Upper lobe of right lung (tissue), 1 donor: ENCODE results near the gene FMNL2. TPM values are rescaled to one million over a fixed set of nuclear protein-coding genes. Genes with fewer than 3 reads are reported as not detected.
A peak's percentile ranks its signal among the peaks of the same experiment; 100 is the strongest.

Experiments used
- ATAC-seq: fragments of 200-7000 bp; cut with Tn5 transposase; one replicate; pipeline ENCODE4 v1.9.1; 2020; ENCODE audit warnings: mild to moderate bottlenecking, moderate library complexity
- DNase-seq: peaks from one replicate; pipeline ENCODE4 v3.0.0-alpha.2; 2020
- H3K27ac ChIP-seq: fragments of 200-600 bp; one replicate; pipeline ENCODE4 v1.8.0; 2022
- H3K27me3 ChIP-seq: fragments of 200-600 bp; one replicate; pipeline ENCODE4 v1.8.0; 2022; ENCODE audit warnings: mild to moderate bottlenecking
- H3K36me3 ChIP-seq: fragments of 200-600 bp; one replicate; pipeline ENCODE4 v1.8.0; 2022
- H3K4me1 ChIP-seq: fragments of 200-600 bp; one replicate; pipeline ENCODE4 v1.8.0; 2022
- H3K4me3 ChIP-seq: fragments of 200-600 bp; one replicate; pipeline ENCODE4 v1.8.0; 2022; ENCODE audit warnings: mild to moderate bottlenecking
- H3K9me3 ChIP-seq: fragments of 200-600 bp; one replicate; pipeline ENCODE4 v1.8.0; 2022
- intact Hi-C: fragments of 100-400 bp; cut with DNase I; formaldehyde crosslinking; loops from one replicate; pipeline ENCODE4 v1.11.0; 2022
- long read RNA-seq: library from polyadenylated mRNA; unstranded; transcript quantifications from one replicate; pipeline ENCODE4 v2.0.0, GENCODE V29; 2021
- total RNA-seq: library from RNA; stranded (reverse); fragmentation: NEBNext Ultra II Directional; extraction: Animal tissue kit (Norgen Biotek cat#: 25700); gene quantifications from one replicate; pipeline ENCODE4 v1.2.1, GENCODE V29; 2021
- TF ChIP-seq, protein P1 (sequence below): fragments of 200-600 bp; IDR thresholded peaks from one replicate; pipeline ENCODE4 v1.8.0; 2022; ENCODE audit warnings: antibody characterized with exemption
- donor health status: DM: no; HTN: yes; CAD: no; lungs with severe emphysema.

Gene FMNL2
- total RNA-seq: 69.5 TPM
- long read RNA-seq, partial matches to known transcripts: 17 of 45 reads
- long read RNA-seq, other reads (novel, unspliced or antisense): 28 of 45 reads

GRCh38 chr2:152335016-152335725, at the start of gene FMNL2:
Gene FMNL2 (plus strand): TSS chr2:152335174.
- Histone ChIP-seq H3K27ac (peak within 1 kb of the TSS; percentile 72), H3K36me3 (no peaks in the 10 kb centered on the region), H3K9me3 (no peaks in the 10 kb centered on the region), H3K27me3 (no peaks in the 10 kb centered on the region), H3K4me1 (peaks cover 17% of the 10 kb centered on the region), H3K4me3 (peak within 1 kb of the TSS; percentile 90)
- TF ChIP-seq, protein P1, sequence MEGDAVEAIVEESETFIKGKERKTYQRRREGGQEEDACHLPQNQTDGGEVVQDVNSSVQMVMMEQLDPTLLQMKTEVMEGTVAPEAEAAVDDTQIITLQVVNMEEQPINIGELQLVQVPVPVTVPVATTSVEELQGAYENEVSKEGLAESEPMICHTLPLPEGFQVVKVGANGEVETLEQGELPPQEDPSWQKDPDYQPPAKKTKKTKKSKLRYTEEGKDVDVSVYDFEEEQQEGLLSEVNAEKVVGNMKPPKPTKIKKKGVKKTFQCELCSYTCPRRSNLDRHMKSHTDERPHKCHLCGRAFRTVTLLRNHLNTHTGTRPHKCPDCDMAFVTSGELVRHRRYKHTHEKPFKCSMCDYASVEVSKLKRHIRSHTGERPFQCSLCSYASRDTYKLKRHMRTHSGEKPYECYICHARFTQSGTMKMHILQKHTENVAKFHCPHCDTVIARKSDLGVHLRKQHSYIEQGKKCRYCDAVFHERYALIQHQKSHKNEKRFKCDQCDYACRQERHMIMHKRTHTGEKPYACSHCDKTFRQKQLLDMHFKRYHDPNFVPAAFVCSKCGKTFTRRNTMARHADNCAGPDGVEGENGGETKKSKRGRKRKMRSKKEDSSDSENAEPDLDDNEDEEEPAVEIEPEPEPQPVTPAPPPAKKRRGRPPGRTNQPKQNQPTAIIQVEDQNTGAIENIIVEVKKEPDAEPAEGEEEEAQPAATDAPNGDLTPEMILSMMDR: peak; percentile 15
- DNase-seq (peak; percentile 92), ATAC-seq (peak; percentile 93)
- intact Hi-C loops: no loop called here

DNA sequence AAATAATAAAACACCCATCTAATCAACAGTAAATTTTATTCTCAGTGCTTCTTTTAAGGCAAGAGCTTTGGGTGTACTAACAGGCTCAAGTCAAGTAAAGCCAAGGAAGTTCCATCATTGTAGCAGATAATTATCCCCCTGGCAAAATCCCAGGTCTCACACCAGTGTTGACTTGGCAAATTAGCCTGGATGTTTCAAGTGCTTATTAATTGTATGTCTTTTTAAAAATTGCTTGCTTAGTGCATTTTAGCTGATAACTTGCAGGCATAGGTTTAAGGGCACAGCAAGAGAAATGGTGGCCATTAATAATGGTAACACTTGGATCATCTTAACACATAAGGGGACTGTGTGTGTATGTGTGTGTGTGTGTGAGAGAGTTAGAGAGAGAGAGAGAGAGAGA, 42.0 kb upstream of the FMNL2 start:
- ATAC-seq (no peak), DNase-seq (no peak)
- Histone ChIP-seq H3K4me1 (no peaks in the 10 kb centered on the region), H3K9me3 (no peaks in the 10 kb centered on the region), H3K27me3 (no peaks in the 10 kb centered on the region), H3K4me3 (no peak overlapping the region), H3K27ac (no peak overlapping the region), H3K36me3 (no peaks in the 10 kb centered on the region)
- intact Hi-C loops: no loop called here
- TF ChIP-seq, protein P1: no peak

- ATAC-seq (no peak), DNase-seq (no peak)
- Histone ChIP-seq H3K27me3 (no peaks in the 10 kb centered on the region), H3K4me1 (no peaks in the 10 kb centered on the region), H3K27ac (no peak overlapping the region), H3K9me3 (no peaks in the 10 kb centered on the region), H3K4me3 (no peak overlapping the region), H3K36me3 (no peaks in the 10 kb centered on the region)
- TF ChIP-seq, protein P1: no peak
- intact Hi-C loops: no loop called here
These were observed 37.3 kb upstream of the FMNL2 start for GRCh38 chr2:152297715-152298114.

DNA sequence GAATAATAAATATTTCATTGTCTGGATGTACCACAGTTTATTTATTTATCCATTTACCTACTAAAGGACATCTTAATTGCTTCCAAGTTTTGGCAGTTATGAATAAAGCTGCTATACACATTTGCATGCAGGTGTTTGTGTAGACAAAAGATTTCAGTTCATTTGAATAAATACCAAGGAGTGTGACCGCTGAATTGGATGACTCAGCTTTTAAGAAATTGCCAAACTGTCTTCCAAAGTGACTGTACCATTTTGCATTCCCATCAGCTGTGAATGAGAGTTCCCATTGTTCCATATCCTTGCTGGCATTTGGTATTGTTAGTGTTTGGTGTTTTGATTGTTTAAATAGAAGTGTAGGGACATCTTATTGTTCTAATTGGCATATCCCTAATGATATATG, 36.2 kb upstream of the FMNL2 start:
- Histone ChIP-seq H3K27me3 (no peaks in the 10 kb centered on the region), H3K27ac (no peak overlapping the region), H3K36me3 (no peaks in the 10 kb centered on the region), H3K9me3 (no peaks in the 10 kb centered on the region), H3K4me1 (no peaks in the 10 kb centered on the region), H3K4me3 (no peak overlapping the region)
- intact Hi-C loops: no loop called here
- TF ChIP-seq, protein P1: no peak
- ATAC-seq (no peak), DNase-seq (no peak)

DNA sequence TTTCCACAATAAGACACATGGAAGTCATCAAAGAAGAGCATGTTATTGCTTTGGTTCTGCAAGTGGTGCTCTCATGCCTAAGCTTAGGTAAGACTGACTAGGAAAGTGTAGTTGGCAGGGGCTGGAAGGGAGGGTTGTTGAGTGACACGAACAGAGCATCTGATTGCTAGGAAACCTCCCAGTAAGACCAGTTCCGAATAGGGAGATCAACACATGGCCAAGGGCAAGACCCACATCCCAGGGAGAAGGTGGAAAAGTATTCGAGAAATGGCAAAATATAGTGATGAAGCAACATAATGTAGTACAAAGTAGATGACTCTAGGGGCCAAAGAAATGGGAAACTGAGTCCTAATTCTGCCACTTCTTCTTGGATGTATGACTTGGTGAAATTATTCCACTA, 33.8 kb upstream of the FMNL2 start:
- no peak overlapping the region for H3K4me3 ChIP-seq
- ATAC-seq (no peak), DNase-seq (no peak)
- H3K36me3 ChIP-seq: no peaks in the 10 kb centered on the region
- no peak overlapping the region for H3K27ac ChIP-seq
- TF ChIP-seq, protein P1: no peak
- H3K27me3 ChIP-seq: no peaks in the 10 kb centered on the region
- H3K9me3 ChIP-seq: no peaks in the 10 kb centered on the region
- no peaks in the 10 kb centered on the region for H3K4me1 ChIP-seq
- intact Hi-C loops: no loop called here
